Measurements from ENCODE around the gene LUC7L3. TPM values are rescaled to one million over a fixed set of nuclear protein-coding genes. Genes with fewer than 3 reads are reported as not detected.

LUC7L3 gene
- total and polyA plus RNA-seq, 2 of the 13 experiments (the other 11 are each of a cell fraction or from before 2014, with no cell fraction given) = 108 to 120 TPM

DNA sequence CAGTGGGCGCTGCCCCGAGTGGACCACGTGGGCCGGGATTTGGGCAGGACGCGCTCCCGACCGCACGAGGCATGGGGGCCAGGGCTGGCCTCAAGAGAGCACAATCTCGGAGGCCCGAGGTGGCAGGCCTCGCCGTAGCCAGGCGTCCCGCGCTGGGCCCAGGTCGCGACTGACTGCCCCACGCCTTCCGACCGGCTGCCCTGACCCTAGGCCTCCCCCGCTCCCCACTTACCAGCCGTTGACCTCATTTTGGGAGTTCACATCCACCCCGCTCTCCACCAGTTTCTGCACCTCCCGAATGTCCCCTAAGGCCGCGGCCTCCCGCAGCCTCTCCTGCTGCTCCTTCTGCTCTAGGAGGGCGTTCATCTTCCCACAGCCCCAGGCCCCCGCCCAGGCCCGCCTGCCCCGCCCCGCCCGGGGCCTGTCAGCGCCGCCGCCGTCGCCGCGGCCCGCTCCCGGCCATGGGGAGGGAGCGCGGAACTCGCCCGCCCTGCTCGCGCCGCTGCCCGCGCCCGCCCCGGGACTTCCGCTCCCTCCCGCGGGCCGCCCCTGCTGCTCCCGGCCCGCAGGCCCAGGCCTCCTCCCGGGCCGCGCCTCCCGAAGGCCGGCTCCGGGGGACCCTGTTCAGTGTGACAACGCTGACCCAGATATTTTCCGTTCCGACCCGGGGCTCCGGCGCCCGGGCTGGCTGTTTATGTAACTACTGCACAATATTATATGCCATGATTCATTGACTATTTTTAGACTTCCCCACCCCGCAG, 11.9 kb upstream of the LUC7L3 start, which contains the start of gene ANKRD40 (continued):
- TF ChIP-seq NCOA1 (CRISPR knock-in tag; IDR thresholded peaks at IDR 0.05) = no peak
- TF ChIP-seq SNRNP70 (IDR thresholded peaks at IDR 0.05; ENCODE audit: low read depth, low read length) = no peak
- TF ChIP-seq, protein P1, sequence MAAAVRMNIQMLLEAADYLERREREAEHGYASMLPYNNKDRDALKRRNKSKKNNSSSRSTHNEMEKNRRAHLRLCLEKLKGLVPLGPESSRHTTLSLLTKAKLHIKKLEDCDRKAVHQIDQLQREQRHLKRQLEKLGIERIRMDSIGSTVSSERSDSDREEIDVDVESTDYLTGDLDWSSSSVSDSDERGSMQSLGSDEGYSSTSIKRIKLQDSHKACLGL (CRISPR knock-in tag; IDR thresholded peaks at IDR 0.05) = peak; percentile 52; the same call in 1 of the 2 replicates
- TF ChIP-seq ZNF101 (CRISPR knock-in tag; IDR thresholded peaks at IDR 0.05; ENCODE audit: borderline replicate concordance, low read depth) = no peak; the same call in 1 of the 2 replicates
- peak; percentile 76 for TF ChIP-seq HCFC1 (IDR thresholded peaks at IDR 0.05; ENCODE audit: low read depth, low read length)
- TF ChIP-seq NR2C2 (CRISPR knock-in tag; IDR thresholded peaks at IDR 0.05; ENCODE audit: borderline replicate concordance) = peak; percentile 70
- TF ChIP-seq, protein P2, sequence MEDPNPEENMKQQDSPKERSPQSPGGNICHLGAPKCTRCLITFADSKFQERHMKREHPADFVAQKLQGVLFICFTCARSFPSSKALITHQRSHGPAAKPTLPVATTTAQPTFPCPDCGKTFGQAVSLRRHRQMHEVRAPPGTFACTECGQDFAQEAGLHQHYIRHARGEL (CRISPR knock-in tag; IDR thresholded peaks at IDR 0.05) = no peak
- no peak for TF ChIP-seq SMYD3 (CRISPR knock-in tag; IDR thresholded peaks at IDR 0.05)
- TF ChIP-seq, protein P3, sequence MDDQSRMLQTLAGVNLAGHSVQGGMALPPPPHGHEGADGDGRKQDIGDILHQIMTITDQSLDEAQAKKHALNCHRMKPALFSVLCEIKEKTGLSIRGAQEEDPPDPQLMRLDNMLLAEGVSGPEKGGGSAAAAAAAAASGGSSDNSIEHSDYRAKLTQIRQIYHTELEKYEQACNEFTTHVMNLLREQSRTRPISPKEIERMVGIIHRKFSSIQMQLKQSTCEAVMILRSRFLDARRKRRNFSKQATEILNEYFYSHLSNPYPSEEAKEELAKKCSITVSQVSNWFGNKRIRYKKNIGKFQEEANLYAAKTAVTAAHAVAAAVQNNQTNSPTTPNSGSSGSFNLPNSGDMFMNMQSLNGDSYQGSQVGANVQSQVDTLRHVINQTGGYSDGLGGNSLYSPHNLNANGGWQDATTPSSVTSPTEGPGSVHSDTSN (CRISPR knock-in tag; IDR thresholded peaks at IDR 0.05; ENCODE audit: borderline replicate concordance) = no peak
- TF ChIP-seq ZNF598 (CRISPR knock-in tag; IDR thresholded peaks at IDR 0.05; ENCODE audit: borderline replicate concordance) = no peak
- TF ChIP-seq, protein P4, sequence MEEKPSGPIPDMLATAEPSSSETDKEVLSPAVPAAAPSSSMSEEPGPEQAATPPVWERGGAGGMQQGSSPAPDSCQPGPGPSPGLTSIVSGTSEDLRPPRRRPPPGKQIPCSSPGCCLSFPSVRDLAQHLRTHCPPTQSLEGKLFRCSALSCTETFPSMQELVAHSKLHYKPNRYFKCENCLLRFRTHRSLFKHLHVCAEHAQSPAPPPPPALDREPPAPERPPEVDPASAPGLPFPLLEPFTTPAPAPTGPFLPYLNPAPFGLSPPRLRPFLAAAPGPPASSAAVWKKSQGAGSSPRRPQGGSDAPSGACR (CRISPR knock-in tag; IDR thresholded peaks at IDR 0.05) = peak; percentile 47; the same call in 1 of the 2 replicates
- TF ChIP-seq ZBTB3 (CRISPR knock-in tag; IDR thresholded peaks at IDR 0.05; ENCODE audit: borderline replicate concordance, low read depth) = 0 out of 2 replicates have a peak, but pooled peaks have one; percentile 41
- TF ChIP-seq POGZ (CRISPR knock-in tag; IDR thresholded peaks at IDR 0.05) = peak; percentile 81
- peak; percentile 34; the same call in 1 of the 2 replicates for TF ChIP-seq TGIF2 (CRISPR knock-in tag; IDR thresholded peaks at IDR 0.05)
- TF ChIP-seq ZNF251 (CRISPR knock-in tag; IDR thresholded peaks at IDR 0.05) = no peak
- no peak for TF ChIP-seq SATB2 (CRISPR knock-in tag; IDR thresholded peaks at IDR 0.05)
- peak; percentile 94 for TF ChIP-seq SAP130 (CRISPR knock-in tag; IDR thresholded peaks at IDR 0.05; ENCODE audit: low read depth)
- TF ChIP-seq, protein P5, sequence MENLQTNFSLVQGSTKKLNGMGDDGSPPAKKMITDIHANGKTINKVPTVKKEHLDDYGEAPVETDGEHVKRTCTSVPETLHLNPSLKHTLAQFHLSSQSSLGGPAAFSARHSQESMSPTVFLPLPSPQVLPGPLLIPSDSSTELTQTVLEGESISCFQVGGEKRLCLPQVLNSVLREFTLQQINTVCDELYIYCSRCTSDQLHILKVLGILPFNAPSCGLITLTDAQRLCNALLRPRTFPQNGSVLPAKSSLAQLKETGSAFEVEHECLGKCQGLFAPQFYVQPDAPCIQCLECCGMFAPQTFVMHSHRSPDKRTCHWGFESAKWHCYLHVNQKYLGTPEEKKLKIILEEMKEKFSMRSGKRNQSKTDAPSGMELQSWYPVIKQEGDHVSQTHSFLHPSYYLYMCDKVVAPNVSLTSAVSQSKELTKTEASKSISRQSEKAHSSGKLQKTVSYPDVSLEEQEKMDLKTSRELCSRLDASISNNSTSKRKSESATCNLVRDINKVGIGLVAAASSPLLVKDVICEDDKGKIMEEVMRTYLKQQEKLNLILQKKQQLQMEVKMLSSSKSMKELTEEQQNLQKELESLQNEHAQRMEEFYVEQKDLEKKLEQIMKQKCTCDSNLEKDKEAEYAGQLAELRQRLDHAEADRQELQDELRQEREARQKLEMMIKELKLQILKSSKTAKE (CRISPR knock-in tag; IDR thresholded peaks at IDR 0.05; ENCODE audit: borderline replicate concordance) = 0 out of 2 replicates have a peak, but pooled peaks have one; percentile 26
- TF ChIP-seq, protein P6, sequence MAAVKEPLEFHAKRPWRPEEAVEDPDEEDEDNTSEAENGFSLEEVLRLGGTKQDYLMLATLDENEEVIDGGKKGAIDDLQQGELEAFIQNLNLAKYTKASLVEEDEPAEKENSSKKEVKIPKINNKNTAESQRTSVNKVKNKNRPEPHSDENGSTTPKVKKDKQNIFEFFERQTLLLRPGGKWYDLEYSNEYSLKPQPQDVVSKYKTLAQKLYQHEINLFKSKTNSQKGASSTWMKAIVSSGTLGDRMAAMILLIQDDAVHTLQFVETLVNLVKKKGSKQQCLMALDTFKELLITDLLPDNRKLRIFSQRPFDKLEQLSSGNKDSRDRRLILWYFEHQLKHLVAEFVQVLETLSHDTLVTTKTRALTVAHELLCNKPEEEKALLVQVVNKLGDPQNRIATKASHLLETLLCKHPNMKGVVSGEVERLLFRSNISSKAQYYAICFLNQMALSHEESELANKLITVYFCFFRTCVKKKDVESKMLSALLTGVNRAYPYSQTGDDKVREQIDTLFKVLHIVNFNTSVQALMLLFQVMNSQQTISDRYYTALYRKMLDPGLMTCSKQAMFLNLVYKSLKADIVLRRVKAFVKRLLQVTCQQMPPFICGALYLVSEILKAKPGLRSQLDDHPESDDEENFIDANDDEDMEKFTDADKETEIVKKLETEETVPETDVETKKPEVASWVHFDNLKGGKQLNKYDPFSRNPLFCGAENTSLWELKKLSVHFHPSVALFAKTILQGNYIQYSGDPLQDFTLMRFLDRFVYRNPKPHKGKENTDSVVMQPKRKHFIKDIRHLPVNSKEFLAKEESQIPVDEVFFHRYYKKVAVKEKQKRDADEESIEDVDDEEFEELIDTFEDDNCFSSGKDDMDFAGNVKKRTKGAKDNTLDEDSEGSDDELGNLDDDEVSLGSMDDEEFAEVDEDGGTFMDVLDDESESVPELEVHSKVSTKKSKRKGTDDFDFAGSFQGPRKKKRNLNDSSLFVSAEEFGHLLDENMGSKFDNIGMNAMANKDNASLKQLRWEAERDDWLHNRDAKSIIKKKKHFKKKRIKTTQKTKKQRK (IDR thresholded peaks at IDR 0.05; ENCODE audit: low read length) = no peak
- TF ChIP-seq, protein P7, sequence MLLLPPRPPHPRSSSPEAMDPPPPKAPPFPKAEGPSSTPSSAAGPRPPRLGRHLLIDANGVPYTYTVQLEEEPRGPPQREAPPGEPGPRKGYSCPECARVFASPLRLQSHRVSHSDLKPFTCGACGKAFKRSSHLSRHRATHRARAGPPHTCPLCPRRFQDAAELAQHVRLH (CRISPR knock-in tag; IDR thresholded peaks at IDR 0.05; ENCODE audit: borderline replicate concordance, low read depth) = peak; percentile 94
- no peak for TF ChIP-seq MBD4 (IDR thresholded peaks at IDR 0.05; ENCODE audit: borderline replicate concordance, low read length)
